GM19238 (cell line): ENCODE measurements around the gene ELF3.
"Not testable (repeated sequence)": the region's sequence is repeated elsewhere in the genome, so short reads cannot be mapped to it uniquely, and the experiment has no call there.

Experiments
- DNase-seq: peaks from one replicate; pipeline ENCODE4 v3.0.0; 2011; ENCODE audit warnings: low spot score; ENCODE audit not compliant: insufficient read length

The ELF3 gene

DNA sequence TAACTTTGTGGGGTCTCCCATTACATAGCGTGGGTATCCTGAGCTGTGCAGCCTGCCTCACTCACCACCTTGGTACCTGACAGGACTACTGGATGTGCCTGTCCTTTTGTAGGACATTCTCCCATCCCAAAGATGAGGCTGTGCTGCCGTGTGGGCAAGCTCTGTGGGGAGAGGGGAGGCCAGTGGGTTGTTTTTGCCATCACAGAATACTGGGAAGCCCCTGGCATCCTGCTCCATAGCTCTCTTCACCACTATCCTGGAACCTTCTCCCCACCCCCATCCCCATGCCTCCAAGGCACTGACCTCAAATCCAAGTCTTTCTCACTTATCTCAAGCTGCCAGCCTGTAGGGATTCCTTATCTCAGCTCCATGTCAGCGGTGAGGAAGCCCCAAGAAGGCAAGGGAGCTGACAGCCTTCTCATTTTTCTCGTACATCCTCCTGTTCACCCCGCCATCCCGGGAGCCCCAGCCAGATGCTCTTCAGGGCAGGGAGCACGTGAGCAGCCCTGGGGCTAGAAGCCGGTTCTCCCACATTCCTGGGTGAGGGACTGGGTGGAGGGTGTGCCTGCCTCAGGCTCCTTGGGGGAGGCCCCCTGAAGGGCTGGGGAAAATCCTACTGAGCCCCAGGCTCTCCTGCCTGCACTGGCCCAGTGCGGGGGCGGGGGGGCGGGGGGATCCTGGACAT is 2.4 kb upstream of the ELF3 start:
- no peak for DNase-seq

DNA sequence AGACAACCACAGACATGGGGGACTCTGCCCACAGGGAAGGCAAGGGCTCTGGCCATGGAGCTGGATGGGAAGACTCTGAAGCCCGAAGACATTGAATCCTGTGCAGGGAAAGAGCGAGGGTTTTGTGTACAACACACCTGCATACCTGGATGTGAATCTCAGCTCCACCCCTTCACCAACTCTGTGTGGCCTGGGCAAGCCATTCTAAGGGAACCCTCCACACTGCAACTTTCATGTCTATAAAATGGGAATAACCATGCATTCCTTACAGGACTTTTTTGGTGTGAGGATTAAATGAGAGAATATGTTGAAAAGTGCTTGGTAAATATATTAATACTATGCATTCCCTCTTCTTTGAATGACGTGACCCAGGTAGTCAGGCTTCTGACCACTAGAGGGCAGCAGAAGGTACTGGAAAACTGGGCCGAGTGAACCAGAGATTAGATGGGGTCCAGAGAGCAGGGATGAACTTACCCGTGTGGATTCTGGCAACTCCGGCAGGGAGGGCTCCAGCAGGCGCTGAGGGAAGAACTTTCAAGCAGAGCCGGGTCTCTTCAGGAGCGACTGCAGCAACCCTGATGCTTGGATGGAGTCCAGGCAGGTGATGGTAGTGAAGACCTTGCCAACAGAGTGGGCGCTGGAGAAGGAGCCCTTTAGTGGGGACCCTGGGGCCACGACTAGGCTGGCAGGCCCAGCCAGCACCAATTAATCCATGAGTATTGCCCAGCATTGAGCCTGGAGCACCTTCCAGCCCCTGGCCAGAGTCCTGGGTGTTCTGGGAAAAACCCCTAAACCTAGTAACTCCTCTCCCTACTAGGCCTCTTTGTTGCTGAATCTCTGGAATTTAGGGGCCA is 834 bp upstream of the ELF3 start:
- peak; percentile 52 for DNase-seq

DNA sequence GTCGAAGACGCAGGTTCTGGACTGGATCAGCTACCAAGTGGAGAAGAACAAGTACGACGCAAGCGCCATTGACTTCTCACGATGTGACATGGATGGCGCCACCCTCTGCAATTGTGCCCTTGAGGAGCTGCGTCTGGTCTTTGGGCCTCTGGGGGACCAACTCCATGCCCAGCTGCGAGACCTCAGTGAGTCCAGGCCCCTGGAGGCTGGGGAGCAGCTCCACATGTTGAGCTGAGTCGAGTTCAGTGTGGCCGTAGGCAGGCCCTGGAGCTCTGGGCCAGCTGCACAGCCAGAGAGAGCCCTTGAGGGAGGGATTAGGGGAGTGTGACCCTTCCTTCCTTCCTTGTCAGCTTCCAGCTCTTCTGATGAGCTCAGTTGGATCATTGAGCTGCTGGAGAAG is 1.6 kb downstream of the ELF3 start:
- DNase-seq: no peak

DNA sequence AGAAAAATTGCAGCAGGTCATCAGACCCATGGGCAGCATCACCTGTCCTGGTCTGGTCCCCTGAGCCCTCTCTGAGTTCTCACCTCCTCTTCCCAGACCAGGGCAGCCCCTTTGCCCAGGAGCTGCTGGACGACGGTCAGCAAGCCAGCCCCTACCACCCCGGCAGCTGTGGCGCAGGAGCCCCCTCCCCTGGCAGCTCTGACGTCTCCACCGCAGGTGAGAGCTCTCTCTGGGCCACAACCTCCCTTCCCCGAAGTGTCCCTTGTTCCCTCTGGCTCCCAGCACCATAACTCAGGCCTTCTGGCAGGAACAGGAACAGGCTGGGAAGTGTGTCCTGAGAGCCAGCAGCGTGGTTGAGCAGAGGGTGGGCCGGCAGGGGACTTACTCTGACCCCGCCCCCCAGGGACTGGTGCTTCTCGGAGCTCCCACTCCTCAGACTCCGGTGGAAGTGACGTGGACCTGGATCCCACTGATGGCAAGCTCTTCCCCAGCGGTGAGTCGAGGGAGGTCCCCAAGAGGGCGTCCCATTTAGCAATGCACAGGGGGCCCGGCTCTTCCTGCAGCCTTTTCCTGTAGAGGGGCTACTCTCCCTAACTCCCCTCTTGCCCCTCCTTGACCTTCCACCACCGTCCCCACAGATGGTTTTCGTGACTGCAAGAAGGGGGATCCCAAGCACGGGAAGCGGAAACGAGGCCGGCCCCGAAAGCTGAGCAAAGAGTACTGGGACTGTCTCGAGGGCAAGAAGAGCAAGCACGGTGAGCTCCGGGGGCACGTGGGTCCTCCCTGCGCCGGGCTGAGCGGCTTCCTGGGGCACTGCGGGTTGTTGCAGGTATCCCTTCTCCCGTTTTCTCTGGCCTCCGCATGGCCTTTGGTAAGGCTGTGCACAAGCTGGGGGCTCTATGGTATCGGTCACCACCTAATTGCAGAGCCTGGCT is 2.4 kb downstream of the ELF3 start:
- no peak for DNase-seq

DNA sequence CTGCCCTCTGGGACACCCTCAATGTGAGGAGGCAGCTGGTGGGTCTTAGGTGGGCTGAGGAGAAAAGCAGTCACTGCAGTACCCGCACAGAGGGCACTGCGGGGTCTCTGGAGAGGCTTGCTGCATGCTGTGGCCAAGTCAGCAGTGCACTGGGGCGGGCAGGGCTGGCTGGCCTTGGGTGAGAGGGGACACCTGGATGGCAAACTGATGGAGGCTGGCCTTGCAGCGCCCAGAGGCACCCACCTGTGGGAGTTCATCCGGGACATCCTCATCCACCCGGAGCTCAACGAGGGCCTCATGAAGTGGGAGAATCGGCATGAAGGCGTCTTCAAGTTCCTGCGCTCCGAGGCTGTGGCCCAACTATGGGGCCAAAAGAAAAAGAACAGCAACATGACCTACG is 3.2 kb downstream of the ELF3 start:
- no peak for DNase-seq

DNA sequence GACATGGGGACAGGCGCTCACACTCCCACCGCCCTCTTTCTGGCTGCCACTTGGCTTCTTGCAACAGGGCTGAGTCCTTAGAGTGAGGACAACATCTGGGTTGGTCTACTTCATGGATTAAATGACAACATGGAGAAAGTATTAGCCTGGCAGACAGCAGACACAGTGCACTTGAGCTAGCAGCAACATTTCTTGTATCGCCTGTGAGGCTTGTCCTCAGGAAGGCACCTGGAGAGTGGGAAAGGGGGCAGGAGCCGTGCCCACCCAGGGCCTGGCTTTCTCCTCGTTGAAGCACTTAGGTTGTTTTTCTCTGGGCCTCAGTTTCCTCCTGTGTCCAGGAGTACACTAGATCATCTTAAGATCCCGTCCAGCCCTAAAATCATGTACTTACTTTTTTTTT is 3.7 kb downstream of the ELF3 start:
- DNase-seq: no peak

DNA sequence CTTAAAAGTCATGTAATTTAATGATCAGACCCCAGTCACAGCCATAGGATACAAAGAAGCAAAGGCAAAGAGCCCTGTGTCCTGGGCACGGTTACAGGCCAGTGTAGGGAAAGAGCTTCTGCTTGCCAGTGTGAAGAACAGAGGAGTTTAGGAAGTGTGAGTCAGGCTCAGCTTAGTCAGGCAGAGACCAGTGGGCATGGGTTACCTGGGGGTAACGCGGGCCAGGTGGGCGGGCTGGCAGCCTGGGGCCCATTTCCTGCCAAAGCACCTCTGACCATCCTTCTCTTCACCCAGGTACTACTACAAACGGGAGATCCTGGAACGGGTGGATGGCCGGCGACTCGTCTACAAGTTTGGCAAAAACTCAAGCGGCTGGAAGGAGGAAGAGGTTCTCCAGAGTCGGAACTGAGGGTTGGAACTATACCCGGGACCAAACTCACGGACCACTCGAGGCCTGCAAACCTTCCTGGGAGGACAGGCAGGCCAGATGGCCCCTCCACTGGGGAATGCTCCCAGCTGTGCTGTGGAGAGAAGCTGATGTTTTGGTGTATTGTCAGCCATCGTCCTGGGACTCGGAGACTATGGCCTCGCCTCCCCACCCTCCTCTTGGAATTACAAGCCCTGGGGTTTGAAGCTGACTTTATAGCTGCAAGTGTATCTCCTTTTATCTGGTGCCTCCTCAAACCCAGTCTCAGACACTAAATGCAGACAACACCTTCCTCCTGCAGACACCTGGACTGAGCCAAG is 4.7 kb downstream of the ELF3 start:
- no peak for DNase-seq

DNA sequence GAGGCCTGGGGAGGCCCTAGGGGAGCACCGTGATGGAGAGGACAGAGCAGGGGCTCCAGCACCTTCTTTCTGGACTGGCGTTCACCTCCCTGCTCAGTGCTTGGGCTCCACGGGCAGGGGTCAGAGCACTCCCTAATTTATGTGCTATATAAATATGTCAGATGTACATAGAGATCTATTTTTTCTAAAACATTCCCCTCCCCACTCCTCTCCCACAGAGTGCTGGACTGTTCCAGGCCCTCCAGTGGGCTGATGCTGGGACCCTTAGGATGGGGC is 5.2 kb downstream of the ELF3 start:
- no peak for DNase-seq

DNA sequence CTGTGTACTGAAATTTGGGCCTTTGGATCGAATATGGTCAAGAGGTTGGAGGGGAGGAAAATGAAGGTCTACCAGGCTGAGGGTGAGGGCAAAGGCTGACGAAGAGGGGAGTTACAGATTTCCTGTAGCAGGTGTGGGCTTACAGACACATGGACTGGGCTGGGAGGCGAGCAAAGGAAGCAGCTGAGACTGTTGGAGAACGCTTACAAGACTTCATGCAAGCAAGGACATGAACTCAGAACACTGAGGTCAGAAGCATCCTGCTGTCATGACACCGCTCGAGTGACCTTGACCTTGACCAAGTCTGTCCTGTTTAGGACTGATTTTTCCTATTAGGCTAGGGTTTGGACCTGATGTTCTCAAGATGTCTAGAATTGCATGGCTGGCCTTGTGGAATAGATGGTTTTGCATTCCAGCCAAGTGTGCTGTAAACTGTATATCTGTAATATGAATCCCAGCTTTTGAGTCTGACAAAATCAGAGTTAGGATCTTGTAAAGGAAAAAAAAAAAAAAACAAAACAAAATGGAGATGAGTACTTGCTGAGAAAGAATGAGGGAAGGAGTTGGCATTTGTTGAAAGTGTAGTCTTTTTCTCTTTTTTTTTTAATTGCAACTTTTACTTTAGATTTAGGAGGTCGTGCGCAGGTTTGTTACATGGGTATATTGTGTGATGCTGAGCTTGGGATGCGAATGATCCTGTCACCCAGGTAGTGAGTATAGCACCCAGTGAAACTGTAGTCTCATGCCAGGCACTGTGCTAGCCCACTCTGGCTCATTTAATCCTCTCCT is 5.8 kb downstream of the ELF3 start:
- DNase-seq: no peak

DNA sequence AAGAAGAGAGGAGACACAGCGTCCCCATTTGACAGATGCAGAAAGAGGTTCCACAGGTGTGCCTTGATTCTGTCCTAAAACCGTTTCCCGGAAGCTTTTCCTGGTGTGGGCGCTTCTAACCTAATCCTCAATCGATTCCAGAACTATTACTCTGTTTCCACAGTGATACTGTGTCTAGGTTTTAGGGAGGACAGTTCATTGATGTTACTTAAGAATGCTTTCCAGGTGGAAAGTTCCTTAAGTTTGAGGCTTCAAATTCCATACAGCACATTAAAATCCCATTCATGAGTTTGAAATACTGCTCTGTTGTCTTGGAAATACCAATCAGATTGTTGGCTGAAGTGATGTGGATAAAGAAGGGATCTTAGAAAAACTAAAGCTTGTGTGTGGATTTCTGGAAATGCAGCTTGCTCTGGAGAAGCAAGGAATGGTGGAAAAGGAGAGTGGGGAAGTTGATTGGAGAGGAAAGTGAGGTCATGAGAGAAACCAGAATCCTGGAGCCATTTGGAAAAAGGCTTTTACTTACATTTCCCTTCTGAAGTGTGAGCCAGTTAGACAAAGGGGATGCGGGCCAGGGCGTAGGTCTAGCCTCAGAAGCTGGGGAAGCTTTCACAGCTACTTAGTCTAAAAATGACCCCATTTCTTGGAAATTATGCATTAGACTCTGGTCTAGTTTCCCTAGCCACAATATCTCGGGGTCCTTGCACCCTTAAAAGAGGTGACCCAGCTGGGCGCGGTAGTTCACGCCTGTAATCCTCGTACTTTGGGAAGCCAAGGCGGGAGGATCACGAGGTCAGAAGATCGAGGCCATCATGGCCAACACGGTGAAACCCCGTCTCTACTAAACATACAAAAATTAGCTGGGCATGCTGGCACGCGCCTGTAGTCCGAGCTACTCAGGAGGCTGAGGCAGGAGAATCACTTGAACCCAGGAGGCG is 6.7 kb downstream of the ELF3 start:
- DNase-seq: no peak

DNA sequence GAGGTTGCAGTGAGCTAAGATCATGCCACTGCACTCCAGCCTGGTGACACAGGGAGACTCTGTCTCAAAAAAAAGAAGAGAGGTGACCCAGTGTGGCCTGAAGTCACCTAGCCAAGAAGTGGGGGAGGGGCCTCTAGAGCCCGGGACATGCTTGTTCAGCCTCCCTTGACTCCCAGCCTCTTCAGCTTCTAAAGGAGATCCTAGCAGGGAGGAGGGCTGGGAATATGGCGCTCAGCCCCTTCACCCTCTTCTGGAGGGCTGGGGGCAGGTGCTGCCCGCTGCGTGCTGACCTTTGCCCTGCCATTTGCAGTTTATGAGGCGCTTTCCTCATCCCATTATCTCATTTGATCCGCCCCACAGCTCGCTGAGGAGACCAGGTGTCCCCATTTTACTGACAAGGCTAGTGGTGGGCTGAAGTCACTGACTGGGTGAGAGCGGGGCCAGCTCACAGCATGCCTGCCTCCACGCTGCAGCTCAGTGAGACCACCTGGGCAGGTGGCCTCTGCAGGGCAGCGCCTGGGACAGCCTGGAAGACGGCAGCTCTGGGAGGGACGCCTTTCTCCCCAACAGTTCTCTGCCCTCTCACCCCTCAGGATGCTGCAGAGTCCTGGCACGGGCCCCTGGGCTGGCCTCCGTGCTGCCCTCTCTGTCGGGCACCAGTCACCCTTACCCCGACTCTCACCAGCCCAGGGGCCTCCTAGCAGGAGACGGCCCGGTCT is 7.5 kb downstream of the ELF3 start:
- DNase-seq: no peak

DNA sequence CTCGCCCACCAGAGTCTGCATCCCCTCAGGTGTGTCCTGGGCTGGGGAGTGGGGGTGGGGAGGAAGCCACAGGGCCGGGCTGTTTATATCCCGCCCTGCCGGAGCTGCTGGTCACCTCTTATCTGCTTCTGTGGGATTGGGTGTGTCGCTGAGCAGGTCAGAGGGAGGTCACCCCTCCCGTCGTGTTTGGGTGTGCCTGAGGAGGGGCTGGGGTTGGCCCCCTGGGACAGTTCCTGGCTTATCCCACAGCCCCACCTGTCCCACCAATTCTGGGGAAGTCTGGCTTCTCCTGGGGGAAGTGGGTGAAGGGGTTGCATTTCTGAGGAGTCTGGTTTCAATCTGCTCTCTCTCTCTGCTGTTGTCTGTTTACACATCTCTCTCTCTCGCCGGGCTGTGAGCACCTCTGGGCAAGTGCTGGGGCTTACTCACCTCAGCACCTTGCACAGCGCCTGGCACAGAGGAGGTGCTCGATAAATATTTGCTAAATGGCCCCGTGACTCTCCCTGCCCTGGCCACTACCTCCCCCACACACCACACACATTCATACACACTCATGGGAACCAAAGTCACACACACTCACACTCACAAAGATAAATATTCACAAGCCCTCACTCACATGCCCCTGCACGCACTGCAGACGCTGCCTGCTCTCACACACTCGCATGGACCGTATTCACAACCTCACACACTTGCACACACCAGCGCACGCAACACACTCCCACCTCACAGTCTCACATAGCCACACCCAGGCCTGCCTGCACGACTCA is 8.3 kb downstream of the ELF3 start:
- no peak for DNase-seq

DNA sequence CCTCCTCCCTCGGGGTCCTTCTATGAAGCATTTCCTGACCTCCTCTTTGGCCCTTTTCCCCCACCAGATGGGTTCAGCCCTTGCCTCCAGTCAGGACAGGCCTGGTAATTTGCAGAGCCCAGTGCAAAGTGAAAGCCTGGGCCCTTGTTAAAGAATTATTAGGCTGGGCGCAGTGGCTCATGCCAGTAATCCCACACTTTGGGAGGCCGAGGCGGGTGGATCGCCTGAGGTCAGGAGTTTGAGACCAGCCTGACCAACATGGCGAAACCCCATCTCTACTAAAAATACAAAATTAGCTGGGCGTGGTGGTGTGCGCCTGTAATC is 8.8 kb downstream of the ELF3 start:
- DNase-seq: not testable (repeated sequence)

DNA sequence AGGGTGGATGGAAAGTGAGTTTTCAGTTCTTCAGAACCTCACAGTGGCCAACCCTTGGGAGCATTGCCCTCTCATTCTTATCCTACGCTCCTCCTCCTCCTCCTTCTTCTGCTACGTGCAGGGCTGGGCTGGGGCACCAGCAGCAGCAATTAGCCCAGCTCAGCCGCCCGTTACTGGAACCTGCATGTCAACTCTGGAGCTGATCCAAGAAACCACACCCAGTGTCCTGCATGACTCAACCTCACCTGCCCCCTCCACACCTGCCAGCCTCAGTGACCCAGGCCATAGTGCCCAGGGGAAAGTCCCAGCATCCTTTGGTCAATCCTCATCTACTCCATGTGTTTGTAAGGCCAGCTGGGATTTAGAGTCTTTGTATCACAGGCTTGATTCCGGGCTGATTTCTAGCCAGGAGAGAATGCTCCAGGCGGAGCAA is 12.6 kb downstream of the ELF3 start:
- DNase-seq: no peak

DNA sequence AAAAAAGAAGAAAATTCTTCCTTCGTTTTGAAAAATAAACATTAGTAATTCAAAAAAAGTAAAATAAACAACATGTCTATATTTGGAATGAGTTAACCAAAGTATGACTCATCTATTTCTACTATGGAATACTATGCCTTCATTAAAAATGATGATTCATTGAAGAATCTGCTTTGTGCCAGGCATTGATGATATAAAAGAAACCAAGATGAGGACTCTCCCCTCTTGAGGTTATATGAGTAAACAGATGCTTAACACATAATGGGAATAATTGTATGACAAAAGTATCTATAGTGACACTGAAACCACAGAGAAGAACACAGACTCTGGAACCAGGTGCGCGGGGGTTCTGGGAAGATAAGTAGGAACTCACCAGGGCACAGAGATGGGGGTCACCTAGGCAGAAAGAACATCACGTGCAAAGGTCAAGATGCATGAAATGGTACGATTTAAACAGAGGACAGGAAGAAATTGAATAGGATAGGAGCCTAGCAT is 18.8 kb downstream of the ELF3 start:
- DNase-seq: no peak

DNA sequence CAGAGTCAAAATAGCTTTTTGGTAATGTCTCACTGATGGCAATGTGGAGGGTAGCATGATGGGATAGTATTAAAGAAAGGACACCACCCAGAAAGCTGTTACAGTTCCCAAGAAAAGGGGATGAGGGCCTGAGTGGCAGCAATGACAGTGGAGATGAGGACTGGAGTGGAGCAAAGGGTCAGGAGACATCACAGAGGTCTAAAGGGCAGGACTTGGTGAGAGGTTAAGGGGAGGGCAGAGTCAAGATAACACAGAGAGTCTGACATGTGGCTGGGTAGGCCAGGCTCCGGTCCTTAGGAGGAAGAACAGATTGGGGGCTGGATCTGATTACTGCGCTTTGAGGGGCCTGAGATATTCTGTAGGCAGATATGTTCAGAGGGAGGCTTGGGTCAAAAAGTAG is 19.3 kb downstream of the ELF3 start:
- DNase-seq: no peak

DNA sequence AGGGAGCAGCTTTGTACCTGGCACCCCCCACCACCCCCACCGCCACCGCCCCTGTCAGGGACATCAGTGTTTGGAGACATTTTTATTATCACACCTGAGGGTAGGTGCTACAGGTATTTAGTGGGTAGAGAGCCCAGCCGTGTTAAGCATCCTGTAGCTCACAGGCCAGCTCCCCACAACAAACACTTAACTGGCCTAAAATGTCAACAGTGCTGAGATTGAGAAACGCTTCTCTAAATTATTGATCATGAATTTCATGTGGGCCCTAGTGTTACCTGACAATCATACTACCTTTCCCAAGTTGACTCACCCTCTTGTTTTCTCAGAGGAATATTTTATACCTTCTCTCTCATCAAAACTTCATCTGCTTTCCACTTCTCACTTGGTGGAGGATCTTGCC is 21.4 kb downstream of the ELF3 start:
- DNase-seq: no peak

DNA sequence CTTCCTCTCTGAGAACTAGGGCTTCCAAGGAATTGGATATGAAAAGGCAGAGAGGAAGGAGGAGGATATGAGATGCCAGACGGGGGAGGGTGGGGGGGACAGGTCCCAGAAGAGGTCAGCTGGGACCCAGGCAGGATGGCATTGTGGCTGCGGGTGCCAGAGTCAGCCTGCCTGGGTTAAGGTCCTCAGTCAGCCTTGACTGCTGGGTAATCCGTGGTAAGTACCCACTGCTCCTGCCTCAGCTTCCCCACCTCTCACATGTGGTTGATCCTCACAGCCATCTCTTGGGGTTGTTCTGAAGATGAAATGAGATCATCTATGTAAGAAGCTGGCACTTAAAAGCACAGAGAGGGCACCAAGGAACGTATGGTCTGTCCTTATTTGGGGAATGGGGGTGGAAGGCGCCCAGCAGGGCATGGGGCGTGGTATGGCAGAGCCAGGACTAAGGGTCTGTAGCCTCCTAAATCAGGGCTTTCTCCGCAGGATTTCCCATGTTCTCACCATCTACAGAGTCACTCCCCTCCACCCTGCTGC is 23.8 kb downstream of the ELF3 start:
- no peak for DNase-seq
